ENCODE data around the gene PDE4D. TPM values are rescaled to one million over a fixed set of nuclear protein-coding genes. Genes with fewer than 3 reads are reported as not detected.

Gene PDE4D
- total and polyA plus RNA-seq, 11 donors = 5.2 to 68.3 (median 42.1) TPM

DNA sequence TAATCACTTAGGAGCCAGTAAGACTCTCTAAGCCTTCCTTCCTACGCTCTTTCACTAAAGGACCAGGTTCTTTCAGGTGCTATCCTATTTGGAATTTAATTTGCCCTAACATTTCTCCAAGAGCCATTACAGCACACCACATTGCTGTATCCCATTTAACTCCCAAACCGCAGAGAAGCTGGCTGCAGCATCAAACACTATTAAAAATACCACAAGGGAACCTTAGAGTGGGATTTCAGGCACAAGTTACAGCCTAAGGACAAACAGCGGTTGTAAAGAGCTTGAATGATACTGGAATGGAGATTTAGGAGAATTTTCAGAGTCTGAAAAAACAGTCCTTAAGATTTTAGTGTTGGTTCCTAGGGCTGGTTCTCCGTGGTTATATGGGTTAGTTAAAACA, 744.3 kb downstream of the PDE4D start:
- H3K9me3 ChIP-seq = no peaks in the 10 kb centered on the region
- H3K4me1 ChIP-seq = peaks cover 0 to 13% (median 0%) of the 10 kb centered on the region in 12 donors
- H3K27me3 ChIP-seq = no peaks in the 10 kb centered on the region
- intact Hi-C loops (cut with DNase I) = no loop called here
- WGBS, 4 donors = 94 to 96% (median 95%) methylated on average over 4 of the region's 4 CpGs
- no peak for DNase-seq
- no peak for TF ChIP-seq POLR2A (IDR thresholded peaks at IDR 0.05)
- TF ChIP-seq CTCF (IDR thresholded peaks at IDR 0.05) = no peak
- no peak for ATAC-seq
- no peaks in the 10 kb centered on the region for H3K36me3 ChIP-seq
- no peak overlapping the region for H3K4me3 ChIP-seq
- no peak overlapping the region for H3K27ac ChIP-seq

DNA sequence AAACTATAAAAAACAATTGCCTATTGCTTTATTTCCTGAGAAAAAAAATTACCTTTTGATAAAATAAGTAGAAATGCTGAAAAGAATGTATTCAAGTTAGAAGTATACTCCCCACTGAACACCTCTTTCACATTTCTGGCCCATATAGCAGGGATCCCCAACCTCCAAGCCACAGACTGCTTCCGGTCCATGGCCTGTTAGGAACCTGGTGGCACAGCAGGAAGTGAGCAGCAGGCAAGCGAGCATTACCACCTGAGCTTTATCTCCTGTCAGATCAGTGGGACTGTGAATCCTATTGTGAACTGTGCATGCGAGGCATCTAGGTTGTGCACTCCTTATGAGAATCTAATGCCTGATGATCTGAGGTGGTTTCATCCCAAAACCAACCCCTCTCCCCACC, 746.8 kb downstream of the PDE4D start:
- WGBS, 4 donors = 83 to 96% (median 94%) methylated on average over 3 of the region's 3 CpGs
- ATAC-seq = no peak

DNA sequence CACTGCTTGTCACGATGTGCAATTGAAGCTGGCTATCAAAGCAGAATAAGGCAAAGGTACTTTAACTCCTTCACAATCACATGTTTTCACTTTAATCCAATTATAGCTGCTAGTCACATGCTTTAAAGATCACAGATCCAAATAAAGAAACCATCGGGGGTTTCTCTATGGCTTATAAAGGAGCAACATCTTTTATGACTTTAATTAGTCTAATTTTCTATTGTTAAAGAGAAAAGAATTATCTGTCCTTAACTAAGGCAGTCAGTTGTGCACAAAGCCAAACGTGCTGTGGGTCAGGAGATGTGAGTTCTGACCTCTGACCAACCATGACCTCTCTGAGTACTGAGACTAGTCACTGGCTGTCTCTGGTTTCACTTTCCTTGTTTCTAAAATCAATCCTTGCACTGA, 749.6 kb downstream of the PDE4D start:
- no peaks in the 10 kb centered on the region for H3K36me3 ChIP-seq
- DNase-seq (no peak), ATAC-seq (peak in 3 of 4 donors; percentile 67 to 72 (median 68))
- H3K4me1 ChIP-seq = peaks cover 0 to 17% (median 1%) of the 10 kb centered on the region in 12 donors
- H3K4me3 ChIP-seq = no peak overlapping the region
- intact Hi-C loops (cut with DNase I) = no loop called here
- WGBS, 4 donors = 36 to 42% (median 39%) methylated on average over 3 of the region's 3 CpGs
- no peaks in the 10 kb centered on the region for H3K27me3 ChIP-seq
- peak overlapping the region; percentile 30 to 72 (median 62) for H3K27ac ChIP-seq
- TF ChIP-seq POLR2A (IDR thresholded peaks at IDR 0.05) (no peak), CTCF (IDR thresholded peaks at IDR 0.05) (no peak)
- no peaks in the 10 kb centered on the region for H3K9me3 ChIP-seq

More for the DNA sequence above, 746.8 kb downstream of the PDE4D start:
- Histone ChIP-seq H3K27me3 (no peaks in the 10 kb centered on the region), H3K36me3 (no peaks in the 10 kb centered on the region), H3K9me3 (no peaks in the 10 kb centered on the region), H3K4me3 (no peak overlapping the region), H3K4me1 (peaks cover 0 to 15% (median 0%) of the 10 kb centered on the region in 12 donors), H3K27ac (no peak overlapping the region)
- DNase-seq = no peak
- no peak for TF ChIP-seq CTCF (IDR thresholded peaks at IDR 0.05)
- TF ChIP-seq POLR2A (IDR thresholded peaks at IDR 0.05) = no peak
- intact Hi-C loops (cut with DNase I) = no loop called here

GRCh38 chr5:59142927-59143326, 750.6 kb downstream of the PDE4D start:
- peaks cover 0 to 17% (median 1%) of the 10 kb centered on the region in 12 donors for H3K4me1 ChIP-seq
- no peak for DNase-seq
- ATAC-seq = no peak
- H3K9me3 ChIP-seq = no peaks in the 10 kb centered on the region
- no peak overlapping the region for H3K4me3 ChIP-seq
- H3K27ac ChIP-seq = peak overlapping the region in 9 of 12 donors; percentile 4 to 72 (median 63)
- H3K27me3 ChIP-seq = no peaks in the 10 kb centered on the region
- TF ChIP-seq POLR2A (IDR thresholded peaks at IDR 0.05) (no peak), CTCF (IDR thresholded peaks at IDR 0.05) (no peak)
- H3K36me3 ChIP-seq = no peaks in the 10 kb centered on the region
- intact Hi-C loops (cut with DNase I) = no loop called here

Data from heart left ventricle (tissue), 16 donors.